Right lobe of liver (tissue), 6 donors: ENCODE measurements around the gene ASPSCR1. TPM values are rescaled to one million over a fixed set of nuclear protein-coding genes. Genes with fewer than 3 reads are reported as not detected.
A peak's percentile ranks its signal among the peaks of the same experiment; 100 is the strongest.
"Not testable (repeated sequence)": the region's sequence is repeated elsewhere in the genome, so short reads cannot be mapped to it uniquely, and the experiment has no call there.

Source experiments
- ATAC-seq, 4 donors: fragments of 200-7000 bp; cut with Tn5 transposase; one replicate each; pipeline ENCODE4 v1.9.1; 2020; ENCODE audit warnings: mild to moderate bottlenecking in 4 of 4, moderate library complexity in 4 of 4
- DNase-seq, 3 donors: peaks; one replicate each; pipeline ENCODE4 v3.0.0-alpha.2; 2020
- H3K27ac ChIP-seq, 3 donors: fragments of 200-600 bp; one replicate each; pipeline ENCODE4 v1.8.0; 2022
- H3K27me3 ChIP-seq, 2 donors: fragments of 200-600 bp; one replicate each; pipeline ENCODE4 v1.8.0; 2022
- H3K36me3 ChIP-seq, 4 donors: fragments of 200-600 bp; sonication (generic) in 1 of 4; one replicate each; pipeline versions ENCODE4 v1.5.1 to v1.8.0; 2017 to 2022; ENCODE audit warnings: control low read depth in 1 of 4
- H3K4me1 ChIP-seq, 4 donors: fragments of 200-600 bp; sonication (generic) in 1 of 4; one replicate each; pipeline versions ENCODE4 v1.5.1 to v1.8.0; 2017 to 2022; ENCODE audit warnings: control low read depth in 1 of 4
- H3K4me3 ChIP-seq, 3 donors: fragments of 200-600 bp; one replicate each; pipeline ENCODE4 v1.8.0; 2022
- H3K9me3 ChIP-seq, 4 donors: fragments of 200-600 bp; sonication (generic) in 1 of 4; one replicate each; pipeline versions ENCODE4 v1.5.1 to v1.8.0; 2017 to 2022; ENCODE audit warnings: control low read depth in 1 of 4
- CTCF ChIP-seq, 4 donors: fragments of 200-600 bp in 3 of 4; fragments of 450-650 bp in 1 of 4; IDR thresholded peaks; one replicate each; pipeline versions ENCODE4 v1.5.1 to v1.8.0; 2016 to 2022; ENCODE audit warnings: antibody characterized with exemption in 4 of 4, mild to moderate bottlenecking in 2 of 4
- POLR2A ChIP-seq: fragments of 450-650 bp; IDR thresholded peaks from one replicate; pipeline ENCODE4 v1.6.1; 2017; ENCODE audit warnings: antibody characterized with exemption, mild to moderate bottlenecking
- WGBS: methylation state at CpG from one replicate; pipeline ENCODE4 v1.1.6; 2018; ENCODE audit warnings: low coverage, low lambda C conversion rate; ENCODE audit not compliant: insufficient coverage; ENCODE audit errors: missing lambda C conversion rate; 5-methylcytosine and 5-hydroxymethylcytosine counted together
- intact Hi-C, 2 donors: fragments of 100-400 bp; cut with DNase I; formaldehyde crosslinking; loops; one replicate each; pipeline versions ENCODE4 v1.11.2 to v1.14.1; 2022
- total RNA-seq, 6 experiments: library from RNA; depleted of rRNA in 2 of 6; stranded (reverse); fragments of >200 nt in 2 of 6; fragmentation: NEBNext Ultra II Directional in 3 of 6; extraction: Animal tissue kit (Norgen Biotek cat#: 25700) in 3 of 6; gene quantifications; one replicate each; pipeline versions ENCODE4 v1.1.0 to v1.2.4, GENCODE V29; 2016 to 2023
- donor health status: DM: no; HTN: yes; CAD: no.
- donor health status: DM: no; HTN: no; CAD: no.
- donor health status: DM: no; HTN: no; CAD: no.
- donor health status: DM: no; HTN: yes; CAD: no.
- donor health status: DM: no; HTN: yes; CAD: no.

Gene ASPSCR1
- total RNA-seq, 6 experiments from 2014 or later, result 24.4 to 55.6 (median 32.9) TPM

DNA sequence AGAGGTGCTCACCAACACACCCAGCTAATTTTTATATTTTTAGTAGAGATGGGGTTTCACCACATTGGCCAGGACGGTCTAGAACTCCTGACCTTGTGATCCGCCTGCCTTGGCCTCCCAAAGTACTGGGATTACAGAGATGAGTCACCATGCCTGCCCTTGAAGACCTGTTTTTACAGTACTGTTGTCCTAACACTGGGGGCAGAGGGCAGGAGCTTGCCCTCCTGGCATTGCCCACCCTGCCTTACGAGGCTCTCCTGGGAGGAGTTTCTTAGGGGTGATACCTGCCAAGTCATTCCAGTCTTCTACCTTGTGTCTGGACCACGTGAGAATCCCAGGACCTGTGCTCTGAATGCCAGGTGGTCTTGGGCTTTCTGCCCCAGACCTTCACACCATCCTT is 2.7 kb downstream of the ASPSCR1 start:
- peak overlapping the region in 1 of 3 donors; percentile 97 for H3K27ac ChIP-seq
- peaks cover 0 to 30% (median 11%) of the 10 kb centered on the region in 4 donors for H3K4me1 ChIP-seq
- no peak for TF ChIP-seq CTCF (IDR thresholded peaks at IDR 0.05)
- no peak for TF ChIP-seq POLR2A
- no peaks in the 10 kb centered on the region for H3K27me3 ChIP-seq
- peaks cover 0 to 12% (median 3%) of the 10 kb centered on the region in 4 donors for H3K36me3 ChIP-seq
- ATAC-seq (no peak), DNase-seq (no peak)
- intact Hi-C loops, result no loop called here
- H3K9me3 ChIP-seq, result no peaks in the 10 kb centered on the region
- no peak overlapping the region for H3K4me3 ChIP-seq
- WGBS, result 80% methylated on average over 1 of the region's 4 CpGs

GRCh38 chr17:81980707-81981343 is 3.4 kb downstream of the ASPSCR1 start:
- Histone ChIP-seq H3K4me1 (peaks cover 0 to 30% (median 11%) of the 10 kb centered on the region in 4 donors), H3K27me3 (no peaks in the 10 kb centered on the region), H3K4me3 (no peak overlapping the region), H3K27ac (no peak overlapping the region), H3K36me3 (peaks cover 0 to 19% (median 6%) of the 10 kb centered on the region in 4 donors), H3K9me3 (no peaks in the 10 kb centered on the region)
- TF ChIP-seq POLR2A (no peak), CTCF (IDR thresholded peaks at IDR 0.05) (no peak)
- DNase-seq (no peak), ATAC-seq (no peak)
- WGBS, result 62% methylated on average over 9 of the region's 9 CpGs
- intact Hi-C loops, result no loop called here

GRCh38 chr17:81981511-81981910 is 4.1 kb downstream of the ASPSCR1 start:
- DNase-seq, H3K4me3 ChIP-seq, ATAC-seq, intact Hi-C loops, H3K27ac ChIP-seq, H3K27me3 ChIP-seq, H3K9me3 ChIP-seq: not testable (repeated sequence)
- 89% methylated on average over 4 of the region's 12 CpGs for WGBS
- Histone ChIP-seq H3K4me1 (peaks cover 0 to 27% (median 8%) of the 10 kb centered on the region in 4 donors), H3K36me3 (peaks cover 0 to 26% (median 11%) of the 10 kb centered on the region in 4 donors)

DNA sequence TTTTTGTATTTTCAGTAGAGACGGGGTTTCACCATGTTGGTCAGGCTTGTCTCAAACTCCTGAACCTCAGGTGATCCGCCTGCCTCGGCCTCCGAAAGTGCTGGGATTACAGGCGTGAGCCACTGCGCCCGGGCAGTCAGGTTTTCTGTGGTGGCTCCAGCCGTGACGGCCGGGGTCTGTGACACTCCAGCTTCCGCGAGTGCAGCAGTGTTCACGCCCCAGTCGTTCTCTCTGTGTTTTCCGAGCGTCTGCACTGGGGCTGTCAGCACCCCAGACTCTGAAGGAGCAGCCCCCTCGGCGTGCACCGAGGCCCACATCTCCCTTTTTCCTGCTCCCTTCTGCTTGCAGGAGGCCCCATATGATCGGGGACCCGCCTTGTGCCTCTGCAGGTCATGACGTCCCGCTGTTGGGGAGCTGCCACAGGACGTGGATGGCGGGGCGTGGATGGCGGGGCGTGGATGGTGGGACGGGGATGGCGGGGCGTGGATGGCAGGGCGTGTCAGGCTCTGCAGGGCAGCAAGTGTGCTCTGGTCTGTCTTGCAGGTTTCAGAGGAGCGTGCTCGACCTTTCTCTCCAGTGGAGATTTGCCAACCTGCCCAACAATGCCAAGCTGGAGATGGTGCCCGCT is 5.7 kb downstream of the ASPSCR1 start:
- ATAC-seq (no peak), DNase-seq (no peak)
- Histone ChIP-seq H3K4me1 (peaks cover 0 to 21% (median 6%) of the 10 kb centered on the region in 4 donors), H3K4me3 (no peak overlapping the region), H3K9me3 (no peaks in the 10 kb centered on the region), H3K27me3 (no peaks in the 10 kb centered on the region), H3K27ac (no peak overlapping the region), H3K36me3 (peaks cover 0 to 30% (median 12%) of the 10 kb centered on the region in 4 donors)
- intact Hi-C loops, result no loop called here
- no peak for TF ChIP-seq CTCF (IDR thresholded peaks at IDR 0.05)
- no peak for TF ChIP-seq POLR2A
- 95% methylated on average over 7 of the region's 35 CpGs for WGBS

DNA sequence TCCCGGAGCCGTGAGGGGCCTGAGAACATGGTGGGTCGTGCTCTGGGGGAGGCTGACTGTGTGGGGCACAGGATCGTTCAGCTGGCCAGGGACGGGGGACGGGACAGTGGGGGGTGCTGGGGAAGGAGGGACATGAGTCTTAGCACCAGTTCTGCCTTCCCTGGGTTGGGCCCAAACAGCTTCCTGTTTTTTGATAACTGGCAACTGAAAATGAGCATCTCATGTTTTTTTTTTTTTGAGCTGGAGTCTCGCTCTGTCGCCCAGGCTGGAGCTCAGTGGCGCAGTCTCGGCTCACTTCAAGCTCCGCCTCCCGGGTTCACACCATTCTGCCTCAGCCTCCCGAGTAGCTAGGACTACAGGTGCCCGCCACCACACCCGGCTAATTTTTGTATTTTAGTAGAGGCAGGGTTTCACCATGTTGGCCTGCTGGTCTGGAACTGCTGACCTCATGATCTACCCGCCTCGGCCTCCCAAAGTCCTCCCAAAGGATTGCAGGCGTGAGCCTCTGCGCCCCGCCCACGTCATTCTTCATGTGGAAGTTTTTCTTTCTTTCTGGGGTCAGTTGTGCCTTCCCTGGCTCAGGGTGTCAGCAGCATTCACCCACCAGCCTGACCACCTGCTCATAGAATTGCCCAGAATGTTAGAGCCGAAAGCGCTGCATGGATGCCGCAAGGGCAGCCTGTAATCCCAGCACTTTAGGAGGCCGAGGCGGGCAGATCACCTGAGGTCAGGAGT is 6.4 kb downstream of the ASPSCR1 start:
- peaks cover 0 to 16% (median 4%) of the 10 kb centered on the region in 4 donors for H3K4me1 ChIP-seq
- H3K9me3 ChIP-seq, result no peaks in the 10 kb centered on the region
- TF ChIP-seq POLR2A (no peak), CTCF (IDR thresholded peaks at IDR 0.05) (no peak)
- 85% methylated on average over 15 of the region's 26 CpGs for WGBS
- H3K27ac ChIP-seq, result no peak overlapping the region
- H3K36me3 ChIP-seq, result peaks cover 0 to 30% (median 12%) of the 10 kb centered on the region in 4 donors
- H3K27me3 ChIP-seq, result no peaks in the 10 kb centered on the region
- H3K4me3 ChIP-seq, result no peak overlapping the region
- DNase-seq, result no peak
- ATAC-seq, result no peak
- intact Hi-C loops, result no loop called here
